NCI-H1930 (cell line): ENCODE results near the gene GLS.
"Not testable (repeated sequence)": the region's sequence is repeated elsewhere in the genome, so short reads cannot be mapped to it uniquely, and the experiment has no call there.

Source experiments
- DNase-seq, 2 experiments: peaks; one replicate each; lab custom pipeline; 2025; lab: John Stamatoyannopoulos, UW

The GLS gene

GRCh38 chr2:190935054-190935453, 54.4 kb downstream of the GLS start:
- no peak for DNase-seq

GRCh38 chr2:190938771-190939335, 58.2 kb downstream of the GLS start:
- DNase-seq: no peak

- DNase-seq: no peak
These were observed 59.8 kb downstream of the GLS start for GRCh38 chr2:190940454-190940853.

DNA sequence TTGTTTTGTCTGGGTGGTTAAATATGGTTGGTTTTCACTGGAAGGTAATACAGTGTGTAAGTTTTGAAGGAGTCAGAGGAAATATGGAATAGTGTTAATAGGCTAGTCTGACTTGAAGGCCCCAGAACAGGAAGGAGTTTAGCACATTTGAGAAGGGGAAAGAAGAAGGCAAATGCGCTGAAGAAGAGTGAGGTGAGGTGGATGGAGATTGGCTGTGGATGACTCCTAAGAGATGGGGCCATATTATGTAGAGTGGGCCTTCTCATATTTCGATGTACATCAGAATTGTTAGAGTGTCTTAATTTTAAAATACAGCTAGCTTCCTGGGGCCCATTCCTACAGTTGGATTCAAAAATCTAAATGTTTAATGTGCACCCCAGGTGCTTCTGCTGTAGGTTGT, 61.0 kb downstream of the GLS start:
- no peak for DNase-seq

DNA sequence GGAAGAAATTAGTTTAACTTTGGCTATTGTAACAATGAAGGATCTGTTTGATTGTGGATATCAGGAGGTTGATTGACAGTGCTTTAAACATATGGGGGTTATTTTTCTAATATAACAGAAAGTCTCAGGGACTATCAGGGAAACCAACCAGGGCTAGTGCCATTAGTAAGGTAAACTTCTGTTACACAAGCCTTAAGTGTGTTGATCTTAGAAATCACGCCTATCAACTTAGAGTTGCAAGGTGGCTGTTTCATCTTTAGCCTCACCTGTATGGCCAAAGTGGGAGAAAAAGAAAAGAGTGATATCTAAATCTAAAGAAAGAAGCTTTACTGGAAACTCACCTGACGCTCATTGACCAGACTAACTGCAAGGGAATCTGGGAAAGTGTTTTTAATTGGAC, 62.1 kb downstream of the GLS start:
- DNase-seq: no peak

DNA sequence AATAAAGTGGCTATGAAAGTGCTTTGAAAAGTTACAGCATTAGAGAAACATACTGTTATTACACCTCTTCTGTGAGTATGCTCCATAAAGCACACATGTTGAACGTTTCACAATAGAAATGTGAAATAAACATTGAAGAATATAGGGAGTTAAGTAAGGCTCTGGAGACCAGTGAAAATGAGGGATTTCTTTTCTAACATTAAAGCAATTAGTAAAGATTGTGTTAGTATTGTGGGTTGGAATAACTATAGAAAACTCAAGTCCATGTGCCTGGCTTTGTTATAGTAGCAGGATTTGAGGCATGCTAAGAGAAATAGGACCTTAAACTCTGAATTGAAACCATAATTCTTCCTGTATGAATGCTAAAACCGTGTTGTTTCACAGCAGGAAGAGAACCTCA, 63.1 kb downstream of the GLS start:
- no peak for DNase-seq

- no peak for DNase-seq
These were observed 66.5 kb downstream of the GLS start for GRCh38 chr2:190947141-190947540.

DNA sequence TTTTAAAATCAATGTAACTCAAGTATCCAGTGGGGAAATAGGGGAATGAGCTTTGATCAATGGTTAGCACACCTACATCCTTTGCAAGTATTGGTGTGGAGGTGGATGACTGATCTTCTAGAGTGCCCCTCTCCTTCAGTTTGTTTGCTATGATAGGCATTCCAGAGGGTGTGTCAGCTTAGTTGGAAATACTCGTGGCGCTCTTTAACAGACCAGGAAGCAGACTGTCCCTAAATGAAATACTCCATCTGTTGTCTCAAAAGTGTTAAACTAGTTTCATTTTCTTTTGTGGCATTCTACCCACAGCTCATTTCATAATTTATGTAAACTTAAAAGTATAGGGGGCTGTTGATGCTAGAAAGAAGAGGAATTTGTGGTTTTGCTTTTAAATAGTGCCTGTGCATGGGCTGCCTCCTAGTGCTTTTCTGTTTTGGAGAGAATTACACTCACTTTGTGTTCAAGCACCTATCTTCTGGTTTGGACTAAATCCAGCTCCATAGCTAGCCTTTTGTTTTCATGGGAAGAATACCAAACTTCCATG, 67.2 kb downstream of the GLS start:
- no peak for DNase-seq

DNA sequence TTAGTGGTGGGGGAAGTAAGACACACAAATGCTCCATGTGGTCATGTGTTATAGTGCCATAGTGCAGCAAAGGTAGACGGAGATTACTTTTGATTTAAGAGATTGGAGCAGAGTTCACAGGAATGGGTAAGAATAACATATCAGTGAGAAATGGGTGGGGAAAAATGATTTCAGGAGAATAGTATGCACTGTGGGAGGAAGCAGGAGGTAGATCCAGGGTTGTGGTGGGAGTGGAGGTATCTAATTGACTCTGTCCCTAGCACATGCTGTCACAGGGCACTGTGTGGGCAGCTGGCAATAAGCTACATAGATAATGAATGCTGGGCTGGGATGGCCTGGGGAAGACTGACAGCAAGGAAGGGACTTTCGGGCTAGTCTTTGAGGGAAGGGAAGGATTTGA, 68.0 kb downstream of the GLS start:
- no peak for DNase-seq

DNA sequence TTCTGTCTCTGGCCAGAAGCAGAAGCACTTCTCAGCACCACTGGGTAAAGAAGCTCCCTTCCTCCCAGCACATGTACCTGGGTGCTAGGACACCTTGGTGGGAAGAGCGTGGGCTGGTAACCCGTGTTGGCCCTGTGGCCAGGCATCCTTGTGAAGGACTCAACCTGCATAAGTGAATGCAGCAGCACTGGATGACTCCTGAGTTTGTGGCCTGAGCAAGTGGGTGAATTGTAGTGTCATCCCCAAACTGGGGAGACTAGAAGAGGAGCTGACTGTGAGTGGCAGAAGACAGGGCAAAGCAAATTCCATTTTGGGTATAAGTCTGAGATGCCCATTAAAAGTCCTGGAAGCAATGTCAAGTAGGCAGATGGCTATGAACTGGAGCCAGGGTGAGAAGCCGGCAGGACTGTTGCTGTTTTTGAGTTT, 70.0 kb downstream of the GLS start:
- DNase-seq: no peak

- no peak for DNase-seq
These were observed 72.6 kb downstream of the GLS start for GRCh38 chr2:190953257-190953656.

DNA sequence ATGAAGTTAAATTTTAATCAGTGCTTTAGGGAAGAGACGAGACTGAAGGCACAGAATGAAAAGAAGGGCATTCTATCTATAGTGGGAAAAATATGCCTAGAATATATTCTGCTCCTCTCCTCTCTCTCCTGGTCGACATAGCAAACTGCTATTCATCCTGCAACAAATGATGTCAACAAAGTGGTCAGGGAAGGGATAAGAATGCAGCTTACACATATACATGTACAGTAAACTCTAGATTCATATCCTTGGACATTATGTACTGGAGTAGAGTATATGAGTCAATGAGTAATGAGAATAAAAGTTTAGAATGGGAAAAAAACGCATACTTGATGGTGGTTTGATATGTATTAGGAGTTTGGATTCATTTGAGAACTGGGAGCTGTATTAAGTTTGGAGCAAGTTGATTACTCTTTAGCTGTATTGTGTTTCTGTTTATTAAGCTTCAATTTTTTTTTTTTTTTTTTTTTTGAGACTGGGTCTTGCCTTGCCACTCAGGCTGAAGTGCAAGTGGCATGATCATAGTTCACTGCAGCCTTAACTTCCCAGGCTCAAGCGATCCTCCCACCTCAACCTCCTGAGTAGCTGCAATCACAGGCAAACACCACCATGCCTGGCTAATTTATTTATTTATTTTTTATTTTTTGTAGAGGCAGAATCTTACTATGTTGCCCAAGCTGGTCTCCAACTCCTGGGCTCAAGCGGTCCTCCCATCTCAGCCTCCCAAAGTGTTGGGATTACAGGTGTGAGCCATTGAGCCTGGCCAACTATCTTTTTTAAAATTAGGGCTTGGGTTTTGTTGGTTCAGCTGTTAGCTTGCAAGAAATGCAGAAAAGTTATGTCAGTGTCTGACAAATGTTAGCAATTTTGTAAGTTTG, 79.5 kb downstream of the GLS start:
- no peak for DNase-seq

- not testable (repeated sequence) for DNase-seq
These were observed 80.5 kb downstream of the GLS start for GRCh38 chr2:190961117-190961516.

DNA sequence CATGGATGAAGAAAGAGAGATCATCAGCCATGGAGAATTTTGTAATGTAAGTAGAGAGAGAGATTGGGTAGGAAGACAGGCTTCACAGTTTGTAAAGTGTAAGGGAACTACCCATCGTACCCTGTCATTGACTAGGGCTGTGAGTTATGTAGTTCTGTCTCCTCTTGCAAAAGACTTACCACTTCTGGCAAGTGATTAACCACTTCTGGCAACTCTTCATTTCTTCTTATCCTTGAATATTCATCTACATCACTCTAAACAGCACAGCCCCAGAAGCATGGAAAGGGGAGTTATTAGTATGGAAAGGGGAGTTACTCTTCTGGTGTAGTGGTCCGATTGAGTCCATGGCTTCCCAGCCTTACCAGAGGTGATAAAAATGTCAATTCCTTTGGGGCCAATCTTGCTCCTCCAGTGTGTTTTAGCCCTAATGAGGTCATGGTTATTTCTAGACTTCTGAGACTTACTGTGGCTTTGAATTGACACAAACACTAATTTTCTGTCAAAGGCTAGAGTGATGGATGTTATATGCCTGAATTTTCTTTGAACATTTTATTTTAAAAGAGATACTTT, 81.4 kb downstream of the GLS start:
- no peak for DNase-seq

DNA sequence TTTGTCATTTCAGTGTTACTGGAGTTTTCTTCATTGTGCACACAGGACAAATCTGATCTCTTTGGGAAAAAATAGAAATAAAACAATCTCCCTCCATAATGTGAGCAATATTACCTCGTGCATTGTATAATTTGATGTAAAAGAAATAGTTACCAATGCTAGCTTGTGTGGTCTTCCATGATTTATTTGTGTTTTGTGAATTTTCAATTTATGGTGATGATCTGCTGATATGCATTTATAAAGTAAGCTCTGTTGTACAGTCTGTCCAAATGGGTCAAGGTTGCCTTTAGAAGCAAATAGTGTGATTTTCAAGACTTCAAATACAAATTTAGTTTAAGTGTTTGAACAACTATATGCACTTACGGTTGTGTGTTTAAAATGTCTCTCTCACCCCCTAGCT, 82.5 kb downstream of the GLS start:
- DNase-seq: no peak

- no peak for DNase-seq
These were observed 83.7 kb downstream of the GLS start for GRCh38 chr2:190964170-190964795.

DNA sequence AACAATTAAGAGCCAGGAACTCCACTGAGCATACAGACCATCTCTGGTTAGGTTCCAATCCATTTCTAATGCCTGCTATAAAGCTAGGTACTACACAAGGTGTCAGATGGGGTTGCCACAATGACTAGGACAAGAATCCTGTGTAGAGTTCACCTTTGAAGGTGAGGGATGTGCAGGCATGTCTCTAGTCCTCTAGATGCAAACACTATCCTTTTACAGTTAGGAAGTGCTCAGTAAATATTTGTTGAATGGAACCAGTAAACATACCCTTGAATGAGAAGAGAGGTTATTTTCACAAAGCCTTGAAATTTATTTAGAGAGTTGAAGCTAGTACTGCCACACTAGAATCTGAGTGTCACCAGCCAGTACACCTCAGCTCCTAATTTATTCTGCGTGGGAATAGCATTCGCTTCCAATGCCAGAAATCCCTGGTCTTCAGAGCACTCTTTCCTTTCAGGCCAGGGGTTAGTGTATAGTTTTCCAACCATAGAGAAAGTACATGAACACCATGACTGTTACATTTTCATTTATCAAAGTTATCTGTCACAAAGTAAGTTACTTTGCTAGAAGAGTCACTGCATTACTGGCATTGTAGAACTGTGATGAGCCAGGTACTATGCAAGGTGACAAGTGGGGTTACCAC, 85.1 kb downstream of the GLS start:
- no peak for DNase-seq

- no peak for DNase-seq
These were observed 87.9 kb downstream of the GLS start for GRCh38 chr2:190968522-190968921.

- no peak for DNase-seq
These were observed 89.5 kb downstream of the GLS start for GRCh38 chr2:190970160-190970559.

DNA sequence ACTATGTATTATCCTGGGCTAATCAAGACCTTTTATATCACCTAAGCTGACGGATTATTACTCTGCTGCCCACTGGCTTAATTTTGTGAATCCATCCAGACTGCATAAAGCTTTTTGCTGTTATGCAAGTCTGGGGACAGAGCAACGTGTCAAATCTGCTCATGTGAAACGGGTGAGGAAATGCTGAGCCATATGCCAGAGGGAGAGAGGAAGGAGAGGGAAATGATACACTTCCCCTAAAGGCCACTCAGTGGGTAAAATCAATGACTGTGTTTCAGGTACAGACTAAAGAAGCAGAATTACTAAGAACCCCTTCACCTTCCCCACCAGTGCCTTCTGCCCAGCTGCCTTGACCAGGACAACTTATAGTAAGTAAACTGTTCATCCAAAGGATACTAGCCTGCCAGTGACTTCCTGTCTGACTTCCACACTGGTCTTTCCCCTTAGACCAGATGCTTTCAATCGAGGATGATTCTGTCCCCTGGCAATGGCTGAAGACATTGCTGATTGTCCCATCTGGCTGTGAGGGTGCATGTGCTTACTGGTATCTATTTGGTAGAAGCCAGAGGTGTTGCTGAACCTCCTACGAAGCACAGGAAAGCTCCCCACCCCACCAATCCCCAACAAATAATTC, 90.4 kb downstream of the GLS start:
- DNase-seq: no peak

DNA sequence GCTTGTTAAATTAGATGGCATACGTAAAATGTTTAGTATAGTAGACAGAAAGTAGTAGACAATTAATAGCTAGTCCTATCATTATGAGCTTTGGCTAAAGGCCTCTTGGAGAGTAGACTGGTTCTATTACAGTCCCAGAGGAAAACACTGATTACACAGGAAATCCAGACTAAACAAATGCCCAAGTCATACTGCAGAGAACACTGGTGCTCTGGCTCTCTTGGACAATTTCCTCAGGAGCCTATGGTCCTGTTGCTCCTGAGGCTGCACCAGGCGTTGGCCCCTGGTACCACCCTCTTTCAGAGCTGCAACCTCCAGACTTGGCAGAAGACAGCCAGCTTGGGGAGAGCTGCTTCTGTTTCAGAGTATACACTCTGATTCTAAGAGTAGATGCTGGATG, 91.6 kb downstream of the GLS start:
- no peak for DNase-seq

DNA sequence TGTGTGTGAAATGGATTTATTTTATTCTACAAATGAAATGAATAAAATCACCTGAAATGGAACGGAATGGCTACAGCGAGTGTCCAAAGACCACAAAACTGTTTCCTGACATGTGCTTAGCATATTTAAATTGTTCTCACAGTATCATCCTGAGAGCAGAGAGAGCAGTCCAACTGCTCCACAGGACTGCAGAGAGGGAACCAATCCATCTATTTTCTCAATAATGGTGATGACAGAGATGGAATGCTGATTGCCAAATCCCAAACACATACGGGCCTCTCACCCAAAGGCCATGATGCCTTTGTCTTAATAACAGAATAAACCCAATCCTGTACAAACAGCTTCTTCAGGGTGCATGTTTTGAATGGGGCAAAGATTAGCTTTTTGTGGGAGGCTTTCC, 92.2 kb downstream of the GLS start:
- no peak for DNase-seq
